Osteoblast (primary cell): ENCODE measurements around the gene CD93. TPM values are rescaled to one million over a fixed set of nuclear protein-coding genes. Genes with fewer than 3 reads are reported as not detected.

Experiments
- DNase-seq: peaks from one replicate; pipeline ENCODE4 v3.0.0; 2011; ENCODE audit warnings: low spot score, mixed read lengths; ENCODE audit not compliant: insufficient read length; ENCODE audit errors: missing footprints
- H2AFZ ChIP-seq: 2 replicates; pipeline ENCODE4 v1.6.0; 2011; ENCODE audit warnings: mild to moderate bottlenecking, low read length
- H3K27ac ChIP-seq: 2 replicates; pipeline ENCODE4 v1.5.1; 2011; ENCODE audit warnings: mild to moderate bottlenecking, low read depth, low read length, moderate library complexity
- H3K27me3 ChIP-seq: 2 replicates; pipeline ENCODE4 v1.6.0; 2012; ENCODE audit warnings: mild to moderate bottlenecking, control low read depth, inconsistent platforms, low read length, moderate library complexity; ENCODE audit not compliant: insufficient read depth
- H3K36me3 ChIP-seq: 2 replicates; pipeline ENCODE4 v1.5.1; 2011; ENCODE audit warnings: mild to moderate bottlenecking, low read length, control low read depth, moderate library complexity; ENCODE audit not compliant: insufficient read depth
- H3K4me1 ChIP-seq: 2 replicates; pipeline ENCODE4 v1.5.1; 2011; ENCODE audit warnings: mild to moderate bottlenecking, low read length, control low read depth, moderate library complexity; ENCODE audit not compliant: insufficient read depth
- H3K4me2 ChIP-seq: 2 replicates; pipeline ENCODE4 v1.6.0; 2011; ENCODE audit warnings: mild to moderate bottlenecking, low read length; ENCODE audit not compliant: insufficient read depth
- H3K4me3 ChIP-seq: fragments of 200-600 bp; sonication (generic); 3 replicates; pipeline ENCODE4 v1.5.1; 2012; ENCODE audit warnings: mild to moderate bottlenecking, low read length, inconsistent platforms; ENCODE audit not compliant: insufficient read depth
- H3K79me2 ChIP-seq: 2 replicates; pipeline ENCODE4 v1.6.0; 2012; ENCODE audit warnings: mild to moderate bottlenecking, low read length, control low read depth, inconsistent platforms; ENCODE audit not compliant: insufficient read depth
- H3K9me3 ChIP-seq: 2 replicates; pipeline ENCODE4 v1.5.1; 2011; ENCODE audit warnings: low read depth, low read length, control low read depth
- H4K20me1 ChIP-seq: 2 replicates; pipeline ENCODE4 v1.6.0; 2012; ENCODE audit warnings: mild to moderate bottlenecking, low read length, control low read depth; ENCODE audit not compliant: insufficient read depth
- total RNA-seq: library from RNA; depleted of rRNA; stranded (reverse); fragments of >200 nt; gene quantifications from 2 replicates; pipeline ENCODE4 v1.2.3, GENCODE V29; 2012
- TF ChIP-seq, protein P1 (sequence below): IDR thresholded peaks from 2 replicates; pipeline ENCODE4 v1.5.1; 2011; ENCODE audit warnings: mild to moderate bottlenecking, low read depth, low read length, moderate library complexity; ENCODE audit errors: extremely low read depth

Gene CD93, protein sequence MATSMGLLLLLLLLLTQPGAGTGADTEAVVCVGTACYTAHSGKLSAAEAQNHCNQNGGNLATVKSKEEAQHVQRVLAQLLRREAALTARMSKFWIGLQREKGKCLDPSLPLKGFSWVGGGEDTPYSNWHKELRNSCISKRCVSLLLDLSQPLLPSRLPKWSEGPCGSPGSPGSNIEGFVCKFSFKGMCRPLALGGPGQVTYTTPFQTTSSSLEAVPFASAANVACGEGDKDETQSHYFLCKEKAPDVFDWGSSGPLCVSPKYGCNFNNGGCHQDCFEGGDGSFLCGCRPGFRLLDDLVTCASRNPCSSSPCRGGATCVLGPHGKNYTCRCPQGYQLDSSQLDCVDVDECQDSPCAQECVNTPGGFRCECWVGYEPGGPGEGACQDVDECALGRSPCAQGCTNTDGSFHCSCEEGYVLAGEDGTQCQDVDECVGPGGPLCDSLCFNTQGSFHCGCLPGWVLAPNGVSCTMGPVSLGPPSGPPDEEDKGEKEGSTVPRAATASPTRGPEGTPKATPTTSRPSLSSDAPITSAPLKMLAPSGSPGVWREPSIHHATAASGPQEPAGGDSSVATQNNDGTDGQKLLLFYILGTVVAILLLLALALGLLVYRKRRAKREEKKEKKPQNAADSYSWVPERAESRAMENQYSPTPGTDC
- not detected in 2 replicates for total RNA-seq

DNA sequence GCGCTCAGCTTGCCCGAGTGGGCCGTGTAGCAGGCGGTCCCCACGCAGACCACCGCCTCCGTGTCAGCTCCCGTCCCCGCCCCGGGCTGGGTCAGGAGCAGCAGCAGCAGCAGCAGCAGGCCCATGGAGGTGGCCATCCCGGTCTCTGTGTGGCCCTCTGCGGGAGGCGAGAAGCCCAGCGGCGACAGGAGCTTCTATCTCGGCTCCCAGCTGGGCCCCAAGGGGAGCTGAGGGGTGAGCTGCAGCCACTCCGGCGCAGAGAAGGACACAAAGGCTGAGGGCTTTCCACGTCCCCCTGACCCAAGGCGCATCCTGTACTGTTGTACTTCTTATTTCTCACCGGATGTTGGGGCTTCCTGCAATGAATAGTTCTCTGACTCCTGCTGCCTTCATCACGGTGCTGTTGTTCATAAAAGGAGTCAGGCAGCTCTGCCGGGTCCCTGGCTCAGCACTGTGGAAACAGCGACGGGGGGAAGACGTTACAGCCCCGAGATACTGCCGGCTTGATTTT lies at the start of gene CD93:
CD93 (minus strand) TSS at position 269 of the 511 bp plus-strand sequence; CDS start at position 137, 132 bp downstream.
- Histone ChIP-seq H2AFZ (peak within 1 kb of the TSS; percentile 88), H3K4me3 (peak within 1 kb of the TSS; percentile 39), H3K27ac (no peak within 1 kb of the TSS), H3K27me3 (no peaks in the 10 kb centered on the region), H3K4me2 (peak within 1 kb of the TSS; percentile 68), H3K4me1 (no peaks in the 10 kb centered on the region), H4K20me1 (no peaks in the 10 kb centered on the region), H3K36me3 (no peaks in the 10 kb centered on the region), H3K9me3 (no peaks in the 10 kb centered on the region), H3K79me2 (no peaks in the 10 kb centered on the region)
- DNase-seq = peak; percentile 88
- TF ChIP-seq, protein P1, sequence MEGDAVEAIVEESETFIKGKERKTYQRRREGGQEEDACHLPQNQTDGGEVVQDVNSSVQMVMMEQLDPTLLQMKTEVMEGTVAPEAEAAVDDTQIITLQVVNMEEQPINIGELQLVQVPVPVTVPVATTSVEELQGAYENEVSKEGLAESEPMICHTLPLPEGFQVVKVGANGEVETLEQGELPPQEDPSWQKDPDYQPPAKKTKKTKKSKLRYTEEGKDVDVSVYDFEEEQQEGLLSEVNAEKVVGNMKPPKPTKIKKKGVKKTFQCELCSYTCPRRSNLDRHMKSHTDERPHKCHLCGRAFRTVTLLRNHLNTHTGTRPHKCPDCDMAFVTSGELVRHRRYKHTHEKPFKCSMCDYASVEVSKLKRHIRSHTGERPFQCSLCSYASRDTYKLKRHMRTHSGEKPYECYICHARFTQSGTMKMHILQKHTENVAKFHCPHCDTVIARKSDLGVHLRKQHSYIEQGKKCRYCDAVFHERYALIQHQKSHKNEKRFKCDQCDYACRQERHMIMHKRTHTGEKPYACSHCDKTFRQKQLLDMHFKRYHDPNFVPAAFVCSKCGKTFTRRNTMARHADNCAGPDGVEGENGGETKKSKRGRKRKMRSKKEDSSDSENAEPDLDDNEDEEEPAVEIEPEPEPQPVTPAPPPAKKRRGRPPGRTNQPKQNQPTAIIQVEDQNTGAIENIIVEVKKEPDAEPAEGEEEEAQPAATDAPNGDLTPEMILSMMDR = no peak

DNA sequence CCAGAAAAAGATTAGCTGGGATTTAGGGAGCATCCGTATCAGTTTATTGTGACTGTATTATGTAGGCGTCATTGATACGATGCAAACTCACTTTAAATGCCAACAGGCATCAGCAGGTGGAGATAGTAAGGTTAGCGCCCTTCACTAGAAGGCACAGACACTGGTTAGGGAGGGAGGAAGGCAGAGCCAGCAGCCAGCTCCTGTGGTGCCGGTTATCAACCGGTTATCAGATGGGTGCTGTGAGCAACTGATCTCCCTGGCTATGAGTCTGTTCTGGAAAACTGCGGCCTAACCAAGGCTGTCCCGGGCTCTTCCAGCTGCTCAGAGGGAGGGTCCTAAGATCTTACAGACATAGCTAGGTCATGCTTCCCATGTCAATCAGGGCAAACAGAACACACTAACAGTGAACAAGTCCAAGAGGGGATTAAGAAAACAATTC lies 47.5 kb upstream of the CD93 start:
- H3K4me1 ChIP-seq = no peaks in the 10 kb centered on the region
- no peaks in the 10 kb centered on the region for H3K79me2 ChIP-seq
- no peaks in the 10 kb centered on the region for H4K20me1 ChIP-seq
- no peak overlapping the region for H3K4me2 ChIP-seq
- no peaks in the 10 kb centered on the region for H3K36me3 ChIP-seq
- H3K9me3 ChIP-seq = no peaks in the 10 kb centered on the region
- no peak overlapping the region for H2AFZ ChIP-seq
- no peak overlapping the region for H3K27ac ChIP-seq
- no peak overlapping the region for H3K4me3 ChIP-seq
- DNase-seq = peak; percentile 75
- TF ChIP-seq, protein P1 = no peak
- H3K27me3 ChIP-seq = no peaks in the 10 kb centered on the region

DNA sequence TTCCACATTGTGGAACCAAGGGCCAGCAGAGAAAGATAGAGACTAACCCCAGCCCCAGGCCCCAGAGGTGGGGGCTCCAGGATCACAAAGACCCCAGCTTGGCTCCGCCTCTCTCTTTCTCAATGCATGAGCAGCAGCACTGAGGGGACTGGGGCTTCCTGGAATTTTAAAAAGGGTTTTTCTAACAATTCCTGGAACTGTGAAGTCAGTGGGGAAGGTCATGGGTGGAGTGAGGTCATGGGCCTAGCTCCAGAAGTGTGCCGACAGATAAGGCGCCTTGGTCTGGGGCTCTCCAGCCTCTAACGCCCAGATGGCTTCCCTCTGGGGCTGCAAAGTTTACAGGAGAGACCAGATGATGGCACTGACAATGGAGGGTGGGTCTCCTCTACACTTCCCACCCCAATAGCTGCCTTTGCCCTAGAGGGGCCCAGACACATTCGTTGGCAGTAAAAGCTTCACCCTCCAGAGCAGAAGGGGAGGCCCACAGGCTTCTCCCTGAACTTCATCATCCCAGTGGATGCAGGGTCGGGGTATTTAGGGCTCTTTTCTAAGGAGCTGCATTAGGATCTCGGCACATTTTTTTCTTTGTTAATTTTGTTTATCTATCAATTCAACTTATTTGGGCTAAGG lies 46.9 kb upstream of the CD93 start:
- DNase-seq = peak; percentile 71
- H4K20me1 ChIP-seq = no peaks in the 10 kb centered on the region
- no peaks in the 10 kb centered on the region for H3K79me2 ChIP-seq
- no peaks in the 10 kb centered on the region for H3K27me3 ChIP-seq
- TF ChIP-seq, protein P1 = no peak
- H3K36me3 ChIP-seq = no peaks in the 10 kb centered on the region
- H3K27ac ChIP-seq = no peak overlapping the region
- no peaks in the 10 kb centered on the region for H3K4me1 ChIP-seq
- H3K9me3 ChIP-seq = no peaks in the 10 kb centered on the region
- no peak overlapping the region for H2AFZ ChIP-seq
- H3K4me3 ChIP-seq = no peak overlapping the region
- H3K4me2 ChIP-seq = no peak overlapping the region
